ENCODE data around the gene MARK2.
A peak's percentile ranks its signal among the peaks of the same experiment; 100 is the strongest.

MARK2 gene

GRCh38 chr11:63909591-63910506, 70.9 kb downstream of the MARK2 start:
- DNase-seq (ENCODE audit: low spot score): no peak

- no peak for DNase-seq (ENCODE audit: low spot score)
Observed at GRCh38 chr11:63910675-63911074, 71.8 kb downstream of the MARK2 start.

GRCh38 chr11:63911440-63911839, 72.5 kb downstream of the MARK2 start:
- DNase-seq (ENCODE audit: low spot score): no peak

GRCh38 chr11:63911876-63912275, 73.0 kb downstream of the MARK2 start:
- DNase-seq (ENCODE audit: low spot score): no peak

- DNase-seq (ENCODE audit: low spot score): no peak
Observed at GRCh38 chr11:63912678-63913077, 73.8 kb downstream of the MARK2 start.

- DNase-seq (ENCODE audit: low spot score): no peak
Observed at GRCh38 chr11:63913866-63914830, 75.2 kb downstream of the MARK2 start.

GRCh38 chr11:63914896-63915691, 76.2 kb downstream of the MARK2 start:
- DNase-seq (ENCODE audit: low spot score): no peak

GRCh38 chr11:63915961-63916836, 77.3 kb downstream of the MARK2 start:
- DNase-seq (ENCODE audit: low spot score): no peak

GRCh38 chr11:63916837-63917691, 78.2 kb downstream of the MARK2 start, which contains the start of gene RCOR2:
Gene RCOR2 (minus strand): TSS chr11:63917164. CDS start chr11:63916456, 708 bp downstream.
- DNase-seq (ENCODE audit: low spot score): peak; percentile 70

- DNase-seq (ENCODE audit: low spot score): no peak
Observed at GRCh38 chr11:63917692-63918506, 79.0 kb downstream of the MARK2 start.

- DNase-seq (ENCODE audit: low spot score): no peak
Observed at GRCh38 chr11:63918507-63919191, 79.7 kb downstream of the MARK2 start.

GRCh38 chr11:63919267-63920125, 80.6 kb downstream of the MARK2 start:
- DNase-seq (ENCODE audit: low spot score): no peak

- no peak for DNase-seq (ENCODE audit: low spot score)
Observed at GRCh38 chr11:63920126-63920938, 81.4 kb downstream of the MARK2 start.

GRCh38 chr11:63920939-63921417, 82.1 kb downstream of the MARK2 start:
- no peak for DNase-seq (ENCODE audit: low spot score)

GRCh38 chr11:63922673-63923192, 83.8 kb downstream of the MARK2 start:
- no peak for DNase-seq (ENCODE audit: low spot score)

GRCh38 chr11:63923319-63923718, 84.4 kb downstream of the MARK2 start:
- DNase-seq (ENCODE audit: low spot score): no peak
